Stimulated activated CD4-positive, alpha-beta T cell treated with anti-CD3 and anti-CD28 coated beads, Interleukin-4, amount 100 ng/mL, for 48 hours (primary cell): ENCODE data around the gene CCDC183.
"Not testable (repeated sequence)": the region's sequence is repeated elsewhere in the genome, so short reads cannot be mapped to it uniquely, and the experiment has no call there.

Experiments
- DNase-seq, 2 donors: peaks; one replicate each; pipeline ENCODE4 v3.0.0-alpha.2; 2020; ENCODE audit warnings: low read depth in 2 of 2

CCDC183 gene

DNA sequence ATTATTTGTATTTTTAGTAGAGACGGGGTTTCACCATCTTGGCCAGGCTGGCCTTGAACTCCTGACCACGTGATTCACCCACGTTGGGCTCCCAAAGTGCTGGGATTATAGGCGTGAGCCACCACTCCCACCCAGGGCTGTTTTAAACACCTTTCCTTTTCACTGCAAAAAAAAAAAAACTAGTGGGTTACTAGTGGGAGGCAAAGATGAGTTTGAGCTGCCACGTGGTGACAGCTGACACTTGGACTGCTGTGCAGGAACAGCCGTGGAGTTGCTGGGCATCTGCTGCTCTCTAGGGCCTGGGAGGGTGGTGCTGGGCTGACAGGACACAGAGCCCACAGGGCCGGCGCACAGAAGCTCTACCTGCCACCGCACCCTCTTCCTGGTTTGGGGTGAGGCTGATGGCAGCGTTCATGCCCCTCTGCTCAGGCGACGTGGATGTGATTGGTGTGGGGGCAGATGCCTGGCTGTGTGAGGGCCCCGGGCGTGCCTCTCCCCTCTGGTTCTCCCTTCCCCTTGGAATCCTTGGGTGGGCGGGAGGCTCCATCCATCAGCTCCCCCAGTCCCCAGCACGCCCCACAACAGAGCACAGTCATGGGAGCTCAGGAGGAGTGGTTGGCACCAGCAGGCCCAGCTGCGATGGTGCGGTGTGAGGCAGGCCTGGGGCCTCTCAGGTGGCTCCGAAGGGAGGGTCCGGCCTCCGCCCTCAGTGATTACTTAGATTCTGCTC, 28.5 kb downstream of the CCDC183 start:
- DNase-seq = no peak

DNA sequence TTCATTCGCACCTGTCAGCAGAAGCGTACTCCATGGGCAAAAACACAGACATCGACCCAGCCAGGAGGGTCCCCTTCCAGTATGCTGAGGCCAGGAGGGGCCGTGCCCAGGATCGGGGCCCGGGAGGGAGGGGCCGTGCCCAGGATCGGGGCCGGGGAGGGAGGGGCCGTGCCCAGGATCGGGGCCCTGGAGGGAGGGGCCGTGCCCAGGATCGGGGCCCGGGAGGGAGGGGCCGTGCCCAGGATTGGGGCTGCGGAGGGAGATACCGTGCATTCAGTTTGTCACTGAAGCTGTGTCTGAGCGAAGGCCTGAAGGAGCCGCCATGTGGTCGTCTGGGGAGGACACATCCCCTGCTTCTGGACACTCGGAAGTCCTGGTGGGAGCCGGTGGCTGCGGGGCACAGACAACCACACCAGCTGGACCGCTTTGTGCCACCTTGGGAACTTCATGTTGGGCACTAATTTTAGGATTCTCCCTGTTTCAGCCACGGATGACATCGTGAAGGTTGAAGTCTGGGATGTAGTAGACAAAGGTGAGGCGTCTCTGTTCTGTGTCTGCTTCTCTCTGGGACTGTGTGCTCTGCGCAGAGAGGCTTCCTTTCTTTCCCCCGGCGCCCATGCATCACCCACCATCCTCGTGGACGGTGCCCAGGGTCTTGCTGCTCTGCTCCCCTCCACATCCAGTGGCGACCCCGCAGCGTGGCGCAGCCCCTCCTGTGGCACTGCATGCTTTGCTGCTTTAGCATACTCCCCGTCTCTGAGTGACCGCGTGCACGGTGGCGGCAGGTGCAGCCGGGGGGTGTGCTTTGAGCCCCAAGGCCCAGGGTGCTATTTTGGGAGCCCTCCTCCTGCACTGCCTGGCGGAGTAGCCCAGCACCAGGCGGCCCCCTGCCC, 29.4 kb downstream of the CCDC183 start:
- DNase-seq = no peak

DNA sequence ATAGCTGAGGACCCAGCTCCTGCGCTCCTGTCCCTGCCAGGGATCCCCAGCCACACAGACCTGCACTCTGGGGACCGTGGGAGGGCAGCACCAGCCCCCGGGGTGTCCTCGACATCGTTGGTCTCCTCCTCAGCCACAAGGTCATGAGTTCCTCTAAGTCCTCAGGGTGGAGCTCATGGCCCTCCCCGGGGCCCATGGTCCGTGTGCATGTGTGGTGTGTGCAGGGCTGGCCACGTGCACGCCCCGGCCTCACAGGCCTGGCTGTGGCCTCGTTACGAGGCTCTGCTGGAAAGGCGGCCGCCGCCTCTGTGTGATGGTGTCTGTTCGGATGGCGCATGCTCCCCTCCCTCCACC, 30.0 kb downstream of the CCDC183 start:
- no peak for DNase-seq

DNA sequence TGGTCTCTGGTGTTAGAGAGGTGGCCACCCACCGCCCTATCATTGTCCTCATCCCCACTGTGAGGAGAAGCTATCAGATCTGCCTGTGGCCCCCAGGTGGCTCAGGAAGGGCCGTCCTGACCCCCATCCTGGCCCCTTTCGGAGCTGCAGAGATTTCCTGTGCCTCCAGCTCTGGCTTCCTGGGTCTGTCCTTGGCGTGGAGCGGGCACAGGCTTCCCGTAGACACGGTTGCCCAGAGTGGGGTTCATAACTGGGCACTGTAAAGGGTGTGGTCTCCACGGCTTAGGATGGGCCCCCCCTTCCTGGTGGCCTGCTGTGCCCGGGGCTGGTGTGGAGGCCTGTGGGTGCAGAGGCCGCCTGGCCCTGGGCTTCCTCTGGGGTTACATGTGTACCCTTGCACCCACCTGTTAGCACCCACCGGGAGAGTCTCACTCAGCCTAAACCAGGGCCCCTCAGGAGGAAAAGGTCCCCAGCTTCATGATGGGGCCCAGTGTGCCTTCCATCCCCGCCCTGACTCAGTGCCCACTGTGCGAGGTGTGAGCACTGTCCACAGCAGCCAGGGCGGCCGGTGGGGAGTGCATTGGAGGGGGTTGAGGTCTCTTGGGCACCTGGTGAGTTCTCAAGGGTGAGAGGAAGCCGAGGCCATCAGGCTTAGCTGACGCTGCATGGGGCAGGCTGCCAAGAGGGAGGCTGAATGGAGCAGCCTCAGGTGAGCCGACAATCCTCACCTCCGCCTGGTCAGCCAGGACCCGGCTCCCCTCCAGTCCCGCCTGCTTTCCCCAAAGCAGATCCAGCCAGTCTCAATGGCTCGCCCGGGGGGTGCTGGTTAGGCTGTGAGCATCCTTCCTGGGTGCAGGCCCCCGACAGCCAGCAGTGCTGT, 30.8 kb downstream of the CCDC183 start:
- DNase-seq = no peak

DNA sequence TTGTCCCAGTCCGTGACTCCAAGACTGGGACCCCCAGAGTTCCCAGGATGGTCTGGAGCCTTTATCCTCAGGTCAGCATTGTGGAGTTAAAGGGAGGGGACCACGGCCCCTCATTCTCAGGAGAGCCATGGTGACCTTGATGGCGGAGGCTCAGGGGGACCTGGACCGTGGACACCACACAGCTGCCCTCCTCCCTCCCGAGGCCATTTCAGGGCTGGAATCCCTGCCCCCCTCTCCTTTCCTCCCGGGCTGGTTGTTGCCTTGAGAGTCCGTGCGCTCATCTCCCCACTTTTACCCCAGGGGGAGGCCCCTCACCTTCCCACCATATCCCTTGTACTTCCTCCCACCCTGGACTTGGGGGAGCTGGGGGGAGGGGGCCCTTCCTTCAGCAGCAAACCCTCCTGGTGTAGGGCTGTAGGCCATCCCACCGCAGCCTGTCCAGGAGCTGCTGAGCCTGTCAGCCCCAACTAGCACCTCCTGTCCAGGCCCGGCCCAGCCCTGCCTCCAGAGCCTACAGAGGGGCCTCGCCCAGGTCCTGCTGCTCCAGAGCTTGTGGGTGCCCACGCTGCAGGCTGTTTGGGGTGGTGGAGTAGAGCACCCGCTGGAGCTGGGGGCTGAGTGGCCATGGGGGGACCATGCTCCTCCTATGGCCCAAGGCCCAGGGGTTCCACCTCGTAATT, 31.8 kb downstream of the CCDC183 start:
- no peak for DNase-seq

DNA sequence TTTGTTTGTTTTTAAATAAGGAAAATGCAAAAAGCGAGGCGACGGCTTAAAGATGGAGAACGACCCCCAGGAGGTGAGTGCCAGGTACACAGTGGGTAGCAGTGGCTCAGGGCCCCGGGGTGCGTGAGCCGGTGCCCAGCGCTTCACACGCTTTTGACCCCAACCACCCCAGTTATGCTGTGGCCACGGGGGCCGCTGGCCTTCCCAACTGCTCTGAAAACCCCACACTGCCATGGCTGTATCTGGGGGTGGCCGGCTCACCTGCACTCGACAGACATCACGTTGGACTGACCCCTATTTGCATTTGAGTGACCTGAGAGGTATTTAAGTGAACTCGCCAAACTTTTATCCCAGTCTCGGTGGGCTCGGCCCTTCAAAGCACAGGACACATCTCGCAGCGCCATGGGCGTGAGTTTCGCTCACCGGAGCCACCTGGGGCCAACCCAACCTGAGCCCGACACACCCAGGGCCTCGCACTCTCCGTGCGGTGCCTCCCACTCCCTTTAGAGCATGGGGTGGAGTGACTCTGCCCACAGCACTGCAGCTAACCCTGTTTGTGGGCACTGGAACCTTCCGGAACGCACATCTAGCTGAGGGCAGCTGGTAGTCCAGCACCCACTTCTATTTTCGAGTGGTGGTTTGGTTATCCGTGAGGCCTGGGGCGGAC, 32.5 kb downstream of the CCDC183 start:
- DNase-seq = no peak

DNA sequence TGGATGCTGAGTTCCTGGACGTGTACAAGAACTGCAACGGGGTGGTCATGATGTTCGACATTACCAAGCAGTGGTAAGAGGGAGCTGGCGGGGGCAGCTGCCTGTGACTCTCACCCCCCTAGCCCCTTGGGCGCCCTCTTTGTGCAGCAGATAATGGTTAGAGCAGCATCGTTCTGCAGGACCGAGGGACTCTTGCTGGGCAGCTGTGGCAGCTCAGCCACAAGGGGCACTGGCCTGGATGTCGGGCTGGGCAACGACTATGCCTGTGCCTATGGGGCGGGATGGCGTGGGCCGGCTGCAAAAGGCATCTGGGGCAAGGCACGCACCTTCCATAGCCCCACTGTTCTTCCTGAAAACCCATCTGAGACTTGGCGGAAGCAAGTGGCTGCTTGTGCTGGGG, 33.3 kb downstream of the CCDC183 start:
- no peak for DNase-seq

DNA sequence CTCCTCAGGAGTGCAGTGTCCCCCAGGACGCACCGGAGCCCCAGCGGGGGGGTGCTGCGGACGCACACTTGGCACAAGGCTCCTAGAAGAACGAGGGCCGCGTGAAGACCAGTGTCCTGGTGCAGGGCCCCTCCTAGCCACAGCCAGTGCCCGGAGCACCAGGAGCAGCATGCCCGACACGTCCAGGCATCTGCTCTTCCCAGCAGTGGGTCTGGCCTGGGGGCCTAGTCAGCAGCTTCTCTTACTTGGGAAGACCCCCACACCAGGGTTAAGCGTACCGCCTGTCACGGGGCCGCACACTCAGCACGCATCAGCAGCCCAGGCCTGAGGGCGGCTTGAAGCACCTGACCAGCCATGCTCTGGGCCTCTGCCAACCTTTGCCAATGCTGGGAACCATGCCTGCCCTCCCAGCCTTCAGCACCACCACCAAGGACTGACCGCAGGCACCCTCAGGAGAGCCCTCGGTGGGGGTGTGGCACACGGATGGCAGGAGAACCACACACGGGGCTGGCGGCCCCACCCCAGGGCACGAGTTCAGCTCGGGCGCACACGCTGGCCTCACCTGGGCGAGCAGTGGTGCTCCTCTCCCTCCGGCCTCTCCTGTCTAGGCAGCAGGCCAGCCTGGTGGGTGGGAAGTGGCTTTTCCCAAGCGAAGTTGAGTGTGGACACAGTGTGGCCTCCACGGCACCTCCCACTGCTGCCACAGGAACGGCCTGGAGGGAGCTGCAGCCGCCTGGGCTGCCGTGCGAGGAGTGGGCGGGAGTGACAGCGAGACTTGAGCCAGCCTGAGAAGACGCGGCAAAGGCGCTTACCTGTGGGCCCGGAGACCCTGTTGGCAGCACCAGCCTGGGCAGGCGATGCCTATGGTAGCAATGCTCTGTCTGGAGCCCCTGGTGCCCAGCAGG, 34.1 kb downstream of the CCDC183 start:
- DNase-seq = no peak

DNA sequence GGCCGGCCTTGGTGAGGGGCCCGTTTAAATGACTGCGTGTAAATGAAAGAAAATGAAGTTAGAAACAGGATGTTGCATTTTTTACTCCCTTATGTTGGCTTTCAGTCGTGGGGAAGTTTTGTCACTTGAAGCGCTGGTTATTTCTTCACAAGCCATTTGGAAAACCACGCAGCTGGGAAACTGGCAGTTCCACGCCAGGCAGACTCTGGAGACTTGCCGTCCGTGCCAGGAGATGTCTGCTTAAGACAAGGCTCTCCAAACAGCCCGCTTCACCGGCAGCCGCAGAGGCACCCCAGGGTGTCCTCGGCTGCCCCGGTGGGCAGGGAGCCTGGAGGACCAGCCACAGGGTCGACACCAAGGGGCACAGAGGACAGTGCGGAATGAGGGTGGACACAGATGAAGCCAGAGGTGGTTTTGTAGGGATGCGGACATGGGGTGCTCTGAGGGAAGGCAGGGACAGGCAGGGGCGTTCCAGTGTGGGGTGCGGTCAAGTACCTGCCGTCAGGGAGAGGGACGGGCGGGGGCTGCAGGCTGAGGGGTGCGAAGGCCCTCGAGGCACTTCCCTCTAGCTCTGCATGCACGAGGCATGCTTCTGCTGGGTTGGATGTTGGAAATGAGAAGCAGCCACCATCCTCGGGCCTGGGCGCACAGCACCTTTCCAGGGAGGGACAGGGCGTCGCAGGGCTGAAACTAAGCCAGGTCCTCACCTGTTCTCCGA, 35.0 kb downstream of the CCDC183 start:
- DNase-seq = no peak

DNA sequence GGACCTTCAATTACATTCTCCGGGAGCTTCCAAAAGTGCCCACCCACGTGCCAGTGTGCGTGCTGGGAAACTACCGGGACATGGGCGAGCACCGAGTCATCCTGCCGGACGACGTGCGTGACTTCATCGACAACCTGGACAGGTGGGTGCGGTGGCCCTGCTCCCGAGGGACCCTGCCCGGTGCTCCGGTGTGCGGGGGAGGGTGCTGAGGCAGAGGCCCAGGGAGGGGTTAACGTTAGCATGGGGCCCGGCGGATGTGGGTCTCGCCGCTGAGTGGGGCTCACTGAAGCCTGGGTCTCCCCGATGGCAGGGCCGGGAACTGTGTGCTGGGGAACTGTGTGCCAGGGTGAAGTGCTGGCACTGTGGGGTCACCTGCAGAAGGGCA, 35.6 kb downstream of the CCDC183 start:
- no peak for DNase-seq

DNA sequence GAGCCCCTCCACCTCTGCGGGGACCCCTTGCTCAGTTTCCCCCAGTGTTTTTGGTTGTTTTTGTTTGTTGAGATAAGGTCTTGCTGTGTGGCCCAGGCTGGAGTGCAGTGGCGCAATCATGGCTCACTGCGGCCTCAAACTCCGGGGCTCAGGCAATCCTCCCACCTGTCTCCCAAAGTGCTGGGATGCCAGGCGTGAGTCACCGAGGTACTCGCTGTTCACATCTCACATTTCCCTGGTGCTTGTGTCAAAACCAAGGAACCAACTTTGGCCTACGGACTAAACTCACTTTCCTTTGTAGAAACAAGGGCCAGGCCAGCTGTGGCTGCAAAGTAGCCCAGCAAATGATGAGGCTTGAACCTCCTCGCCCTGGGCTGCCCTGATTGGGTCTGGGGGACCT, 36.4 kb downstream of the CCDC183 start:
- no peak for DNase-seq

DNA sequence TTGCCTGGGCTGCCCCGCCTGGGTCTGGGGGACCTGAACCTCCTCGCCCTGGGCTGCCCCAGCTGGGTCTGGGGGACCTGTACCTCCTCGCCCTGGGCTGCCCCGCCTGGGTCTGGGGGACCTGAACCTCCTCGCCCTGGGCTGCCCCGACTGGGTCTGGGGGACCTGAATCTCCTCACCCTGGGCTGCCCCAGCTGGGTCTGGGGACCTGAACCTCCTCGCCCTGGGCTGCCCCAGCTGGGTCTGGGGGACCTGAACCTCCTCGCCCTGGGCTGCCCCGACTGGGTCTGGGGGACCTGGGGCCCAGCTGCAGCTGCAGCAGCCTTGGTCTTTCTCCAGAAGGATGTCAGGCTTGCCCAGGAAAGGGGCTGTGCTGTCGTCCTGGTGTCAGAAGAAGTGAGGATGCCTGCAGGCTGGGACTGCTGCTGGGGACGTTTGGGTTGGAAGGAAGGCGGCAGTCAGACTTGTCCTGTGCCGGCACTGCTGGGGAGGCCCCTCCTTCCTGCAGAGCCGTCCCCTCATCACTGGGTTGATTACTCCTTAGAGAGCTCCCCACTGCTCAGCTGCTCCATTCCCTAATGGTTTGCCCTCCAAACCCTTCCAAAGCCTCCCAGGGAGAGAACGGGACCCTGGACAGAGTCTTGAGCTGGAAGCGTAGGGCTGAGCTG, 37.4 kb downstream of the CCDC183 start:
- not testable (repeated sequence) for DNase-seq

DNA sequence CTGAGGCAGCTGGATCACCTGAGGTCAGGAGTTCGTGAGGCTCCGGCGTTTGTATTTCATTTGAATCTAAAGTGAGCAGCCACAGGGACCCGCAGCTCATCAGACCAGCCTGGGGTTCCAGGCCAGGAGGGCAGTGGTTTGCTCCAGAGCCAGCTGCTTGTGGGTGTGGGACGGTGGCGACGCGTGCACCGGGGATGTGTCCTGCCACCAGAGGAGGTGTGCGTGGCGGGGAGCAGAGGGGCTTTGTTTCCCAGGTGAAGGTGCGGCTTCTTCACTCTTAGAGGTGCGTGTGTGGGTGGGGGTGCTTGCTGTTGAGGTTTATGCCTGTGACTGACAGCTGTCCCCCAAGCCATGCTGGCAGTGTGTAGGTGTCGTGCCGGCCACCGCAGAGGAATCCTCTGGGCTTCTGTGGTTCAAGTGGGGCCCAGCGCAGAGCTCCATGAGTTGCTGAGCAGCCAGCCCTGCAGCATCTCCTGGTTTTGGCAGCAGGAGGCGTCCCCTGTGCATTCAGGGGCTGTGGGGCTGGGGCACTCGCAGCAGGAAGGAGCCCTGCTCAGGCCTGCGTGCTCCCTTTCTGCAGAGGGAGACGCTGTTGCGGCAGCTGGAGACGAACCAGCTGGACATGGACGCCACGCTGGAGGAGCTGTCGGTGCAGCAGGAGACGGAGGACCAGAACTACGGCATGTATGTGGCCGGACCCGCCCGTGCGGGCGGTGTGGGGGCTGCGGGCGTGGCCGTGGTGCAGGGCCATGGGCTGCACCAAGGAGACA, 39.2 kb downstream of the CCDC183 start:
- no peak for DNase-seq

DNA sequence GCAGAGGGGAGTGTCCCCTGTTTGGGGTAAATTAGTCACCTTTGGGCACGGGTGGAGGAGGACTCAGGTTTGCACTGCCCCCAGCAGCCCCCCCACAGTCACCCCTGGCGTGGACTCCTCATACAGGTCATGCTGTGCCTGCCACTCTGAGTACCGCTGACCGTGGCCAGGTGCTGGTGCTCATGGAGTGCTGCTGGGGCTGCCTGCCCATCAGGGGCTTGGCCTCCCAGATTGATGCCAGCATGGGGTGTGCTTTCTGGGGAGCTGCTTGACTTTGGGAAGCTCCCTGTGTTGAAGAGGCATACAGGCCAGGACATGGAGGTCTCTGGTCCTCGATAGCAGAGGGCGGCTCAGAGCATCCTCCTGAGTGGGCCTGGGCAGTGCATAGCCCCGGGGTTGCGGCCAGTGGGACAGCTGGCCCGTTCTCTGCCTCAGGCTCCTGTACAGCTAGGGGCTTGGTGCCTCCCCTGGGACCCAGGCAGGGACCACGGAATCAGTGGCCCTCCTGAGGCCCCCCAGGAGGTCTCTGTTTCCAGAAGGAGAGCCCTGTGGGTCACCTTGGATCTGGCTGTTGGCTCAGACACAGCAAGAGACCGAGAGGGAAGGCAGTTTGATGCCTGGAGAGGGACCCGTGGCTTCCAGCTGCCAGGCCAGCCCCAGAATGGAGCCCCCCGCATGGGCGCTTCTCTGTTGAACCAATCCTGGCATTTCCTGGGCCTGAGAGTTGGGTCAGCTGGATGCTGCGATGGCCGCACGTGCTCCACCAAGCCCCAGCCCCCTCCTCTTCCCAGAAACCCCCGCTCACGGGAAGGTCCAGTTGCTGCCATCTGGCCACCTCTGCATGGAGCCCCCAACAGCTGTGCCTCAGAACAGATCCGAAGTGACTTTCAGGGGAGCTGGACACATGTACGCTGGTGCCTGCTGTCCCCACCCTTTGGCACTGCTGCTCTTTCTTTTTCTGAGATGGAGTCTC, 40.1 kb downstream of the CCDC183 start:
- DNase-seq = no peak

DNA sequence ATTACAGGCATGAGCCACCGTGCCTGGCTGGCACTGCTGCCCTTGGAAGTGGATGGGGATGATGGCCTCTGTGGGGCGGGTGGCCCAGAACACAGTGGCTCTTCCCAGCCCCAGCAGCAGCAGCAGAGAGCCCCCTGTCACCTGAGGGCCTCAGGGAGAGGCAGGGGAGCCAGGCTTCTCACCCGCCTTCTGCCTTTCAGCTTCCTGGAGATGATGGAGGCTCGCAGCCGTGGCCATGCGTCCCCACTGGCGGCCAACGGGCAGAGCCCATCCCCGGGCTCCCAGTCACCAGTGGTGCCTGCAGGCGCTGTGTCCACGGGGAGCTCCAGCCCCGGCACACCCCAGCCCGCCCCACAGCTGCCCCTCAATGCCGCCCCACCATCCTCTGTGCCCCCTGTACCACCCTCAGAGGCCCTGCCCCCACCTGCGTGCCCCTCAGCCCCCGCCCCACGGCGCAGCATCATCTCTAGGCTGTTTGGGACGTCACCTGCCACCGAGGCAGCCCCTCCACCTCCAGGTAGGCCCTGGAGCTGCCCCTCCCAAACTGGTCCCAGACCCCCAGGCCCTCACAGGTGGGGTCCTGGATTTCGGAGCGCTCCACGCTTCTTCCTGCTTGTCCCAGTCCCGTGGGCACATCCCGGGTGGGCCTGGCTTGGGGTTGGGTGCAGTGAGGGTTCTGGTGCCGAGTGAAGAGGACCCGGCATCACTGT, 41.2 kb downstream of the CCDC183 start:
- no peak for DNase-seq

DNA sequence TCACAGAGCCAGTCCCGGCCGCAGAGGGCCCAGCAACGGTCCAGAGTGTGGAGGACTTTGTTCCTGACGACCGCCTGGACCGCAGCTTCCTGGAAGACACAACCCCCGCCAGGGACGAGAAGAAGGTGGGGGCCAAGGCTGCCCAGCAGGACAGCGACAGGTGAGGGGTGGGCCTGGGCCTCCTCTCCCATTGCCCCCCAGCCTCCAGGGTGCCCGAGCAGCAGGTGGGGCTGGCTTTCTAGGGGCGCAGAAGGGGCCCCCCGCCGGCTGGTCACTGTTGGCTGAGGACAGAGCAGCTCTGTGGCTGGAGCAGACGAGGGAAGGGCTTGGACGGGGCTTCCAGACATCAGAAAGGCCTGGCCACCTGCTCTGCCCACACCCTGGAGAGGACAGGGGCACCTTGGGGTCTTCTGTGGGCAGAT, 41.7 kb downstream of the CCDC183 start:
- not testable (repeated sequence) for DNase-seq
